AG10803 (cell line): ENCODE results near the gene RGS7.

Experiments
- DNase-seq: peaks from one replicate; pipeline ENCODE4 v3.0.0; 2010; ENCODE audit warnings: low read depth
- H3K4me3 ChIP-seq: 2 replicates; pipeline ENCODE4 v1.5.1; 2011; ENCODE audit warnings: mild to moderate bottlenecking, low read length, control low read depth
- CTCF ChIP-seq: conservative IDR thresholded peaks from 2 replicates; pipeline ENCODE4 v1.5.1; 2011; ENCODE audit warnings: mild to moderate bottlenecking, low read length, control low read depth, inconsistent platforms

RGS7 gene

DNA sequence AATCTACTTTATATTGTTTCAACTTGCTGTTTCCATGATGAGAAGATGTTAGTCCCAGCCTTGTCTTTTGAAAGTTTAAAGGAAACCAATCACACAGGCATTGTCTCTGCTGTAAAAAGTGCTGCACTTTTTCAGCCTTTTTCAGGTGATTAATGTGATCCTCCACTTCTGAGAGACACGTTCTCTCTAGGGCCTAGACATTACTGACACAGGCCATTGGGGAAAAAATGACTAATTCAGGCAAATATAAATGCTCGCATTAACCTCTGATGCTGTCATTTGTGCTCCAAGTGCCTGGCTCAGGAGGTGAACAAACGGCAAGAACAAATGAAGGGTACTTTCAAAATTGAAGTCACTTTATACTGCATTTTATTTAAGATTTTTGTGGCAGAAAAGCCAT lies 32.4 kb upstream of the RGS7 start:
- TF ChIP-seq CTCF = no peak
- DNase-seq = no peak
- no peak overlapping the region for H3K4me3 ChIP-seq

DNA sequence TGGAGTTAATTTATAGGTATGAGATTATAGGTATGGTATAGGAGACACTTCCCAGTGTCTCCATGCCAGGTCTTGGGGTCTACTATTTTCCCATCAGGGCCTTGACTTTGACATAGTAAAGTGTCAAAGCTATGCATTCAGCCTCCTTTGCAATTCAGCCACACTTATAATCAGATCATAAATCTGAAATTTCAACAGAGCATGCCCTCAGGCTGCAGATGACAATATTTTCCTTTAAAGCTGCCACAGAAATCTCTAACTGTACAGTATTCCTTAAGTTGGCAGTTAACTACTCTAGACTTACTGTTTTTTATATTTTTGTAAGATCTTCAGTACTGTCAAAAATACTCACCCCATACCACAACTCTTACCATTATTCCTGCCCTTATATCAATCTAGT lies 30.2 kb upstream of the RGS7 start:
- no peak for DNase-seq
- H3K4me3 ChIP-seq = no peak overlapping the region
- no peak for TF ChIP-seq CTCF

- DNase-seq = no peak
- H3K4me3 ChIP-seq = no peak overlapping the region
- TF ChIP-seq CTCF = no peak
Observed at GRCh38 chr1:241376701-241377100, 19.7 kb upstream of the RGS7 start.

GRCh38 chr1:241375886-241376285 lies 18.9 kb upstream of the RGS7 start:
- no peak overlapping the region for H3K4me3 ChIP-seq
- TF ChIP-seq CTCF = no peak
- no peak for DNase-seq

DNA sequence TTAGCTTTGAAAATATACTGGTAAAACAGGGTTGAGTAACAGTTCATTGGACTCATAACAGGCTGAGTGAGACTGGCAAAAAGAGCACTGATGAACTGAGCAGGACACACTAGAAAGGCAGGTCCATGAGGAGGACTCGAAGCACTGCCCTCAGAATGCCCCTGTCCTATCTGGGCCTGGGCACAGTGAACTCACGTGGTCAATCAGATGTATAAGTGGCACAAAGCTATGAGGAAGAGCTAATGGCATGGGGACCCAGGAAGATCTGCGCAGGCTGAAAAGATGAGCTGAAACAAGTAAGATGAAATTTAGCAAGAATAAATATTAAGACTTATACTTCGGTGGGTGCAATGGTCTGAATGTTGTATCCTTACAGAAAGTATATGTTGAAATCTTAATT lies 9.2 kb upstream of the RGS7 start:
- no peak for DNase-seq
- no peak overlapping the region for H3K4me3 ChIP-seq
- TF ChIP-seq CTCF = no peak

DNA sequence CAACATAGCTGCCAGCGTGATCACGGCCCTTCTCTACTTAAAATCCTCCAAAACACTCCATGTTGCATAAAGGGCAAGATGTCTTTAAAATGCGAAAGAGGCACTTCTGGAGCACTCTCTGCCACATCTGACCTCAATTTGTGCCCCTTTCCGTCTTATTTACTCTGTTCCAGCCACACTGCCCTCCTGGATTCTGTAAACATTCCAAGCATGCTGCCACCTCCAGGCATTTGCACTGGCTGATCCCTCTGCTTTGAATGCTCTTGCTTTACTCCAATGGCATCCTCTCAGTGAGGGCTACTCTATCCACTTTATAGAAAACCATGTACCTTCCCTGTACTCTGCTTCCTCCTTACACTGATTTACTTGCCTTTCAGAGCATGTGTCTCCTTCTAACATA lies 5.3 kb upstream of the RGS7 start:
- no peak for DNase-seq
- TF ChIP-seq CTCF = no peak
- H3K4me3 ChIP-seq = no peak overlapping the region

GRCh38 chr1:241357366-241358340 lies 648 bp upstream of the RGS7 start:
- DNase-seq = peak; percentile 13
- no peak for TF ChIP-seq CTCF
- peak overlapping the region; percentile 43 for H3K4me3 ChIP-seq
